Endothelial cell of umbilical vein (primary cell): ENCODE results near the gene HJV. TPM values are rescaled to one million over a fixed set of nuclear protein-coding genes. Genes with fewer than 3 reads are reported as not detected.

Experiments used
- BruUV-seq: library from RNA; stranded (reverse); fragments of 400-500 nt; replicated peaks from 2 replicates; lab custom pipeline; 2021; lab: Mats Ljungman, UMichigan
- CTCF ChIA-PET: fragments of 300-600, 350-600 bp; sonication (Branson Sonifier 250); formaldehyde crosslinking; loops from one replicate; lab custom pipeline; 2021; ENCODE audit warnings: antibody characterized with exemption, inconsistent platforms; lab: Charles Lee
- POLR2A ChIA-PET: fragments of 300-600, 350-600 bp; sonication (Branson Sonifier 250); formaldehyde crosslinking; loops from one replicate; lab custom pipeline; 2021; ENCODE audit warnings: antibody characterized with exemption, inconsistent platforms; lab: Charles Lee
- DNase-seq: peaks from one replicate; pipeline ENCODE4 v3.0.0-alpha.2; 2011; ENCODE audit warnings: low read depth, low spot score
- FAIRE-seq: peaks from 2 replicates; lab custom pipeline; 2011; peaks lifted over from hg19 to GRCh38; lab: Jason Lieb, UNC
- H2AFZ ChIP-seq: 2 replicates; pipeline ENCODE4 v1.6.0; 2012; ENCODE audit warnings: low read depth, low read length, control low read depth, inconsistent platforms
- H3K27ac ChIP-seq: 2 replicates; pipeline ENCODE4 v1.5.1; 2011; ENCODE audit warnings: low read depth, mild to moderate bottlenecking, control low read depth, low read length, moderate library complexity; ENCODE audit not compliant: insufficient read depth
- H3K27me3 ChIP-seq, 2 experiments: 2 replicates each; pipeline versions ENCODE4 v1.6.0 to v1.6.1; 2011; ENCODE audit warnings: low read length in 2 of 2, mixed read lengths in 1 of 2; ENCODE audit not compliant: control insufficient read depth in 2 of 2, insufficient read depth in 2 of 2
- H3K36me3 ChIP-seq, 2 experiments: 2 replicates in 1 of 2; 3 replicates in 1 of 2; pipeline ENCODE4 v1.5.1; 2011; ENCODE audit warnings: low read length in 2 of 2, mild to moderate bottlenecking in 1 of 2, moderate library complexity in 1 of 2; ENCODE audit not compliant: control insufficient read depth in 2 of 2, insufficient read depth in 2 of 2; ENCODE audit errors: extremely low read depth in 1 of 2
- H3K4me1 ChIP-seq: 3 replicates; pipeline ENCODE4 v1.5.1; 2011; ENCODE audit warnings: mild to moderate bottlenecking, low read length; ENCODE audit not compliant: control insufficient read depth, insufficient read depth; ENCODE audit errors: extremely low read depth
- H3K4me2 ChIP-seq: 2 replicates; pipeline ENCODE4 v1.6.1; 2011; ENCODE audit warnings: low read length, control low read depth, mixed read lengths; ENCODE audit not compliant: insufficient read depth
- H3K4me3 ChIP-seq, 3 experiments: fragments of 200-600 bp in 1 of 3; sonication (generic), shearing (Covaris generic) in 1 of 3; replicated peaks in 1 of 3; 2 replicates each; pipeline ENCODE4 v1.5.1; 2011 to 2016; ENCODE audit warnings: control low read depth in 3 of 3, low read length in 3 of 3, mild to moderate bottlenecking in 2 of 3, inconsistent platforms in 1 of 3, low read depth in 1 of 3, moderate library complexity in 1 of 3; ENCODE audit not compliant: insufficient read depth in 1 of 3
- H3K79me2 ChIP-seq: 2 replicates; pipeline ENCODE4 v1.6.0; 2012; ENCODE audit warnings: low read length, inconsistent platforms; ENCODE audit not compliant: control insufficient read depth, insufficient read depth
- H3K9ac ChIP-seq: replicated peaks from 2 replicates; pipeline ENCODE3; 2011; ENCODE audit warnings: low read length, control low read depth; ENCODE audit not compliant: insufficient read depth; ENCODE audit errors: extremely low read depth
- H3K9me1 ChIP-seq: replicated peaks from 3 replicates; pipeline ENCODE4 v1.6.0; 2011; ENCODE audit warnings: mild to moderate bottlenecking, low read length; ENCODE audit not compliant: control insufficient read depth, insufficient read depth; ENCODE audit errors: extremely low read depth
- H3K9me3 ChIP-seq: replicated peaks from 2 replicates; pipeline ENCODE4 v1.5.1; 2012; ENCODE audit warnings: low read length, inconsistent platforms; ENCODE audit not compliant: control insufficient read depth, insufficient read depth
- H4K20me1 ChIP-seq: replicated peaks from 2 replicates; pipeline ENCODE3; 2011; ENCODE audit warnings: mild to moderate bottlenecking, low read length; ENCODE audit not compliant: control insufficient read depth, insufficient read depth; ENCODE audit errors: extremely low read depth
- CTCF ChIP-seq, 2 donors: IDR thresholded peaks; 1 replicate in 1 of 2; 2 replicates in 1 of 2; pipeline ENCODE4 v1.5.1; 2011; ENCODE audit warnings: low read length in 2 of 2, mild to moderate bottlenecking in 2 of 2, moderate library complexity in 2 of 2, control low read depth in 1 of 2, inconsistent platforms in 1 of 2, low read depth in 1 of 2; ENCODE audit not compliant: insufficient read depth in 1 of 2; ENCODE audit errors: extremely low read depth in 1 of 2
- EZH2 ChIP-seq: IDR thresholded peaks from 2 replicates; pipeline ENCODE4 v1.6.1; 2012; ENCODE audit warnings: borderline replicate concordance, low read depth, mild to moderate bottlenecking, moderate library complexity, low read length, inconsistent platforms; ENCODE audit not compliant: severe bottlenecking
- FOS ChIP-seq: IDR thresholded peaks from 2 replicates; pipeline ENCODE4 v1.6.1; 2011; ENCODE audit warnings: mild to moderate bottlenecking, low read length, moderate library complexity, borderline replicate concordance; ENCODE audit not compliant: insufficient read depth
- GATA2 ChIP-seq: IDR thresholded peaks from 2 replicates; pipeline ENCODE4 v1.7.0; 2011; ENCODE audit warnings: low read depth, mild to moderate bottlenecking, moderate library complexity, mixed read lengths, low read length; ENCODE audit not compliant: insufficient read length, insufficient read depth
- JUN ChIP-seq: IDR thresholded peaks from 2 replicates; pipeline ENCODE4 v1.6.1; 2011; ENCODE audit warnings: borderline replicate concordance, low read depth; ENCODE audit not compliant: insufficient read length, insufficient read depth
- MAX ChIP-seq: IDR thresholded peaks from 2 replicates; pipeline ENCODE4 v1.6.1; 2011; ENCODE audit not compliant: insufficient read depth, insufficient read length
- MYC ChIP-seq: IDR thresholded peaks from one replicate; pipeline ENCODE4 v1.6.1; 2011; ENCODE audit warnings: mild to moderate bottlenecking, low read depth, low read length
- POLR2A ChIP-seq: IDR thresholded peaks from 2 replicates; pipeline ENCODE4 v1.6.1; 2012; ENCODE audit warnings: low read depth, mild to moderate bottlenecking, control low read depth, low read length
- POLR2AphosphoS5 ChIP-seq: IDR thresholded peaks from 2 replicates; pipeline ENCODE4 v1.6.1; 2012; ENCODE audit warnings: low read depth, mild to moderate bottlenecking, control low read depth, low read length, moderate library complexity; ENCODE audit not compliant: insufficient read depth
- dilution Hi-C: fragments of 300-500 bp; cut with MboI; formaldehyde crosslinking; loops from one replicate; pipeline ENCODE4 v1.15.0; 2019; ENCODE audit warnings: low sequenced_read_pairs; ENCODE audit not compliant: extremely low pct_ligation_motif_present
- intact Hi-C: fragments of 100-400 bp; cut with micrococcal nuclease; formaldehyde crosslinking; loops from one replicate; pipeline ENCODE4 v1.10.0; 2022
- polyA plus RNA-seq, 4 experiments: library from polyadenylated mRNA; depleted of rRNA in 3 of 4; stranded (reverse) in 3 of 4; unstranded in 1 of 4; fragments of >200 nt; gene quantifications; 2 replicates each; pipeline versions ENCODE4 v1.2.1 to v1.2.3, GENCODE V29; 2011 to 2012; ENCODE audit warnings: missing spikeins in 1 of 4
- total RNA-seq: library from RNA; stranded (reverse); gene quantifications from 2 replicates; pipeline ENCODE4 v1.2.3, GENCODE V29; 2021

The HJV gene
- total and polyA plus RNA-seq, 2 donors (not counting 3 experiments of a cell fraction or from before 2014, with no cell fraction given) = not detected

- peaks cover 4% of the 10 kb centered on the region for H3K4me1 ChIP-seq
These were observed 8.0 kb downstream of the HJV start for GRCh38 chr1:146013559-146013922.

More at GRCh38 chr1:146013559-146013922, 8.0 kb downstream of the HJV start:
- no peaks in the 10 kb centered on the region for H4K20me1 ChIP-seq
- H3K9ac ChIP-seq = no peak overlapping the region
- dilution Hi-C loops = no loop called here
- H2AFZ ChIP-seq = no peak overlapping the region
- H3K4me3 ChIP-seq = no peak overlapping the region
- no peak for FAIRE-seq
- no peak for DNase-seq
- ChIA-PET POLR2A (no interaction called here), CTCF (interaction anchor here (1.1 to 3.6 kb wide), 2 partner anchors 86 to 168 kb away, joined by 3 to 43 read pairs; partner anchors contain the start of genes NUDT17 and RBM8A)
- H3K9me3 ChIP-seq = no peaks in the 10 kb centered on the region
- H3K27me3 ChIP-seq = peaks cover 13 to 16% of the 10 kb centered on the region in 2 experiments
- no peak overlapping the region for H3K4me2 ChIP-seq
- no peaks in the 10 kb centered on the region for H3K9me1 ChIP-seq
- TF ChIP-seq FOS = no peak
- TF ChIP-seq JUN = no peak
- no peak for TF ChIP-seq MYC
- no peak for TF ChIP-seq POLR2A
- TF ChIP-seq GATA2 = no peak
- TF ChIP-seq CTCF (IDR thresholded peaks at IDR 0.05; ENCODE audit: extremely low read depth in 1 of 2, insufficient read depth in 1 of 2, low read depth in 1 of 2, low read length in 2 of 2) = no peak
- TF ChIP-seq EZH2 = no peak
- no peak for TF ChIP-seq POLR2AphosphoS5
- no peak for TF ChIP-seq MAX
- H3K27ac ChIP-seq = no peak overlapping the region
- no TSS peak for BruUV-seq
- no peaks in the 10 kb centered on the region for H3K36me3 ChIP-seq
- intact Hi-C loops = loop anchor here (1.0 to 2.0 kb wide), 4 partner anchors 36 to 293 kb away; no protein-coding TSS in a partner anchor
- H3K79me2 ChIP-seq = no peaks in the 10 kb centered on the region
